ENCODE data around the gene PSMD13.

DNA sequence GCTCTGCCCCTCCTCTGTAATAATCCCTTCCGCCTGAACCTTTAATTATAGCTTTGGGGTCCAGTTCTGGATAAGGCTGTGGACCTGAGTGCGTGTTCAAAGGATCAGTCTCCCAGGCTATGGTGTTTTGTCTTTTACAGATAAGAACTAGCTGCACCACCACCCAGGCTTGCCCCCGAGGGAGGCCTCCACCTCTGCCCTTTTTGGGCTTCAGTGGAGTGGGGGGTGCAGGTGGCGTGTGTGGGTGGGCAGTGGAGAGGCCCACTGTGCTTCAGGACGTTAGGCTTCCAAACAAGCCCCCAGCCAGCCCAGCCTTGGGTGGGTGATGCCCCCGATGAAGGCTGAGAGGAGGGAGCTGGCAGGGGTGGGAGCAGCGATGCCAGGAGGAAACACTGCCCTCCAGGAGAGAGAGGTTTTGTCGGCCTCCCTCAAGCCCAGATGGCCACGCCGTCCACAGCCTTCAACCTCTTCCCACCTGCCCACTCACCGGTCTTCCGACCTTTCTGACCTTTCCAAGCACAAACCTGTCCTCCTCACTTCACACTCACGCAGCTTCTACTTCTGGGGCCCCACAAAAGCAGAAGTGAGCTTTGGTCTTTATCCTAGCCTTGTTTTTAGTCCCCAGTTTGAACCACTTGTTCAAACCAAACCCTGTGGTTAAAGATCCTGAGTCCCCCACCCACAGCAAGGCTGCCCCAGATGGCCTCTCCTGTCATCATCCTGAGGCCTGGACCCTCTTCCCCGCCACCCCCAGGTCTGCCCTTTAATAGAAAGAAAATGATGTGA, 20.4 kb downstream of the PSMD13 start:
- TF ChIP-seq, protein P1, sequence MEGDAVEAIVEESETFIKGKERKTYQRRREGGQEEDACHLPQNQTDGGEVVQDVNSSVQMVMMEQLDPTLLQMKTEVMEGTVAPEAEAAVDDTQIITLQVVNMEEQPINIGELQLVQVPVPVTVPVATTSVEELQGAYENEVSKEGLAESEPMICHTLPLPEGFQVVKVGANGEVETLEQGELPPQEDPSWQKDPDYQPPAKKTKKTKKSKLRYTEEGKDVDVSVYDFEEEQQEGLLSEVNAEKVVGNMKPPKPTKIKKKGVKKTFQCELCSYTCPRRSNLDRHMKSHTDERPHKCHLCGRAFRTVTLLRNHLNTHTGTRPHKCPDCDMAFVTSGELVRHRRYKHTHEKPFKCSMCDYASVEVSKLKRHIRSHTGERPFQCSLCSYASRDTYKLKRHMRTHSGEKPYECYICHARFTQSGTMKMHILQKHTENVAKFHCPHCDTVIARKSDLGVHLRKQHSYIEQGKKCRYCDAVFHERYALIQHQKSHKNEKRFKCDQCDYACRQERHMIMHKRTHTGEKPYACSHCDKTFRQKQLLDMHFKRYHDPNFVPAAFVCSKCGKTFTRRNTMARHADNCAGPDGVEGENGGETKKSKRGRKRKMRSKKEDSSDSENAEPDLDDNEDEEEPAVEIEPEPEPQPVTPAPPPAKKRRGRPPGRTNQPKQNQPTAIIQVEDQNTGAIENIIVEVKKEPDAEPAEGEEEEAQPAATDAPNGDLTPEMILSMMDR (IDR thresholded peaks at IDR 0.05; ENCODE audit: poor library complexity): no peak
- no peak for TF ChIP-seq EZH2 (IDR thresholded peaks at IDR 0.05; ENCODE audit: borderline replicate concordance)

Data from hepatocyte (in vitro differentiated cells).